Neuronal stem cell (in vitro differentiated cells): Measurements from ENCODE around the gene TC2N.

Source experiments
- DNase-seq: peaks from one replicate; pipeline ENCODE4 v3.0.0-alpha.2; 2013; ENCODE audit warnings: low spot score
- H2AFZ ChIP-seq: one replicate; pipeline ENCODE4 v1.6.1; 2013; ENCODE audit warnings: mild to moderate bottlenecking, low read length, inconsistent platforms
- H2AK5ac ChIP-seq: 2 replicates; pipeline ENCODE4 v1.6.1; 2013; ENCODE audit warnings: low read depth, mild to moderate bottlenecking, inconsistent platforms, low read length, moderate library complexity, mixed read lengths
- H2BK120ac ChIP-seq: 2 replicates; pipeline ENCODE4 v1.6.1; 2013; ENCODE audit warnings: low read depth, mild to moderate bottlenecking, inconsistent platforms, low read length, moderate library complexity, mixed read lengths
- H2BK12ac ChIP-seq: one replicate; pipeline ENCODE4 v1.6.1; 2013; ENCODE audit warnings: low read length, inconsistent platforms
- H2BK15ac ChIP-seq: 2 replicates; pipeline ENCODE4 v1.6.1; 2013; ENCODE audit warnings: mild to moderate bottlenecking, low read length, inconsistent platforms, mixed read lengths
- H2BK5ac ChIP-seq: one replicate; pipeline ENCODE4 v1.6.1; 2013; ENCODE audit warnings: inconsistent platforms, mild to moderate bottlenecking, low read length, moderate library complexity
- H3K14ac ChIP-seq: one replicate; pipeline ENCODE4 v1.6.1; 2013; ENCODE audit warnings: low read length, inconsistent platforms
- H3K18ac ChIP-seq: 2 replicates; pipeline ENCODE4 v1.6.1; 2013; ENCODE audit warnings: low read length, inconsistent platforms
- H3K23ac ChIP-seq: 2 replicates; pipeline ENCODE4 v1.6.1; 2013; ENCODE audit warnings: low read depth, mild to moderate bottlenecking, mixed read lengths, low read length, inconsistent platforms; ENCODE audit not compliant: poor library complexity
- H3K27ac ChIP-seq: replicated peaks from 3 replicates; pipeline ENCODE4 v1.5.1; 2013; ENCODE audit warnings: low read length, inconsistent platforms
- H3K27me3 ChIP-seq, 3 experiments: 2 replicates each; pipeline ENCODE4 v1.6.1; 2013; ENCODE audit warnings: low read length in 3 of 3, mild to moderate bottlenecking in 2 of 3, inconsistent platforms in 1 of 3, low read depth in 1 of 3, mixed read lengths in 1 of 3, moderate library complexity in 1 of 3; ENCODE audit not compliant: control insufficient read depth in 3 of 3, insufficient read depth in 3 of 3
- H3K36me3 ChIP-seq, 2 donors: replicated peaks in 1 of 2; 2 replicates each; pipeline ENCODE4 v1.6.1; 2013; ENCODE audit warnings: low read length in 2 of 2; ENCODE audit not compliant: control insufficient read depth in 2 of 2, insufficient read depth in 2 of 2
- H3K4ac ChIP-seq: 2 replicates; pipeline ENCODE4 v1.6.1; 2013; ENCODE audit warnings: inconsistent platforms, mild to moderate bottlenecking, low read length, moderate library complexity
- H3K4me1 ChIP-seq, 2 donors: 1 replicate in 1 of 2; 2 replicates in 1 of 2; pipeline ENCODE4 v1.6.1; 2013; ENCODE audit warnings: low read length in 2 of 2, low read depth in 1 of 2; ENCODE audit not compliant: control insufficient read depth in 2 of 2, insufficient read depth in 1 of 2
- H3K4me2 ChIP-seq: one replicate; pipeline ENCODE4 v1.6.1; 2013; ENCODE audit warnings: mild to moderate bottlenecking, low read length, inconsistent platforms; ENCODE audit not compliant: insufficient read depth, poor library complexity, severe bottlenecking
- H3K4me3 ChIP-seq, 2 donors: 2 replicates each; pipeline ENCODE4 v1.5.1; 2013; ENCODE audit warnings: low read length in 2 of 2, mild to moderate bottlenecking in 2 of 2, inconsistent platforms in 1 of 2, moderate library complexity in 1 of 2
- H3K79me1 ChIP-seq: one replicate; pipeline ENCODE4 v1.6.1; 2013; ENCODE audit warnings: low read depth, mild to moderate bottlenecking, inconsistent platforms, low read length, moderate library complexity
- H3K9ac ChIP-seq: one replicate; pipeline ENCODE4 v1.6.1; 2013; ENCODE audit warnings: mild to moderate bottlenecking, low read depth, low read length, inconsistent platforms; ENCODE audit not compliant: poor library complexity
- H3K9me3 ChIP-seq, 2 donors: replicated peaks in 1 of 2; 2 replicates each; pipeline versions ENCODE3 to v1.6.1; 2013; ENCODE audit warnings: low read length in 2 of 2, mild to moderate bottlenecking in 2 of 2, inconsistent platforms in 1 of 2, low read depth in 1 of 2, mixed read lengths in 1 of 2, moderate library complexity in 1 of 2; ENCODE audit not compliant: control insufficient read depth in 2 of 2, insufficient read depth in 1 of 2
- H4K8ac ChIP-seq: one replicate; pipeline ENCODE4 v1.6.1; 2013; ENCODE audit warnings: low read depth, mild to moderate bottlenecking, inconsistent platforms, low read length, moderate library complexity
- H4K91ac ChIP-seq: one replicate; pipeline ENCODE4 v1.6.1; 2013; ENCODE audit warnings: low read length, low read depth, mild to moderate bottlenecking, inconsistent platforms; ENCODE audit not compliant: poor library complexity
- WGBS, 2 donors: extraction: QIAGEN DNeasy Blood & Tissue Kit; methylation state at CpG; one replicate each; pipeline ENCODE4 v1.1.7; 2013; ENCODE audit warnings: missing lambda C conversion rate in 2 of 2, mixed read lengths in 1 of 2; ENCODE audit not compliant: insufficient read length in 2 of 2, insufficient replicate concordance in 1 of 2; ENCODE audit errors: extremely low coverage in 2 of 2; 5-methylcytosine and 5-hydroxymethylcytosine counted together

The TC2N gene

DNA sequence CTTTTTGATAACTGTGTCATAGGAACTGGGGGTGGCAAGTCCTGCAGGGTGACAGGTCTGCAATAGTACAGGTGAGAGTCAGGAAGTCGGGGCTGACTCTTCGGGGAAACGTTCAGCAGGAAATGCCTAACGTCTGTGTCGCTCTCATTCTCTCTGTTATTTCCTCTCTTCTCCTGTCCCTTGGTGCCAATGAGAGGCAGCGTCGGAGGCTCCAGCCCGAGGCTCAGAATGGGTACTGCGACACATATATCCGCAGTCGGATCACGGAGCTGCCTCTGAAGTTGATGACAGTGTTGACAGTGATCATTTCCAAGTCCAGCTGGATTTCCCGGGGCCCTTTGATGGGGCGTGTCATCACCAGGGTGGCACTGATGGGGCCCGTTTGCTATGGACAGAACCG is 2.7 kb upstream of the TC2N start:
- Histone ChIP-seq H2BK120ac (no peak overlapping the region), H3K14ac (no peak overlapping the region), H3K23ac (no peak overlapping the region), H3K79me1 (no peaks in the 10 kb centered on the region), H4K8ac (no peak overlapping the region), H3K4ac (no peak overlapping the region), H2BK5ac (no peak overlapping the region), H3K4me3 (no peak overlapping the region), H2AK5ac (no peak overlapping the region), H3K9me3 (no peaks in the 10 kb centered on the region), H3K18ac (no peak overlapping the region), H3K27me3 (peaks cover 0 to 9% (median 0%) of the 10 kb centered on the region in 3 experiments), H2BK12ac (no peak overlapping the region), H3K4me1 (no peaks in the 10 kb centered on the region), H3K9ac (no peak overlapping the region), H2AFZ (no peak overlapping the region), H2BK15ac (no peak overlapping the region), H4K91ac (no peak overlapping the region), H3K27ac (no peak overlapping the region), H3K4me2 (no peak overlapping the region), H3K36me3 (no peaks in the 10 kb centered on the region)
- DNase-seq: no peak
- no CpG with 5 or more reads among the region's 16 CpGs for WGBS, 2 donors

DNA sequence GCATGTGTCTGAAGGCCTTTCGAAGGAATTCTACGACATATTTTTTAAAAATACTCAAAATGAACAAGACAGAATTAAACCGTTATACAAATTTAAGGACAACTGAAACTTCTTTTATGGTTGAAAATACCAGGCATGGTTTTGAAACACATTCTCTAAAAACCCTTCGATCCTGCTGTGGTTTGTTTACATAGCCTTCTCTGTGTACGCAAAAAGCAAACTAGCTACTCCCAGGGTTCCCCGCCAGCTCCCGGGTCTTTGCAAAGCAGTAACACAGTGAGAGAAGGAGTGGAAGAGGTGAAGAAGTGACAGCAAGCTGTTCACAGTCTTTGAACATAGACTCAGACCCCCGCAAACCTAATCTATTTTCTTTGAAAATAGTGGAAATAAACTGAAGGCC is 2.2 kb upstream of the TC2N start:
- Histone ChIP-seq H3K4ac (no peak overlapping the region), H3K36me3 (no peaks in the 10 kb centered on the region), H3K9ac (no peak overlapping the region), H3K14ac (no peak overlapping the region), H3K4me2 (no peak overlapping the region), H3K79me1 (no peaks in the 10 kb centered on the region), H3K23ac (no peak overlapping the region), H3K18ac (no peak overlapping the region), H2BK120ac (no peak overlapping the region), H4K91ac (no peak overlapping the region), H2BK15ac (no peak overlapping the region), H2AFZ (no peak overlapping the region), H2BK5ac (no peak overlapping the region), H3K4me3 (no peak overlapping the region), H4K8ac (no peak overlapping the region), H2AK5ac (no peak overlapping the region), H3K9me3 (no peaks in the 10 kb centered on the region), H3K4me1 (no peaks in the 10 kb centered on the region), H2BK12ac (no peak overlapping the region), H3K27ac (no peak overlapping the region), H3K27me3 (peaks cover 0 to 10% (median 0%) of the 10 kb centered on the region in 3 experiments)
- WGBS, 2 donors: no CpG with 5 or more reads among the region's 8 CpGs
- no peak for DNase-seq

DNA sequence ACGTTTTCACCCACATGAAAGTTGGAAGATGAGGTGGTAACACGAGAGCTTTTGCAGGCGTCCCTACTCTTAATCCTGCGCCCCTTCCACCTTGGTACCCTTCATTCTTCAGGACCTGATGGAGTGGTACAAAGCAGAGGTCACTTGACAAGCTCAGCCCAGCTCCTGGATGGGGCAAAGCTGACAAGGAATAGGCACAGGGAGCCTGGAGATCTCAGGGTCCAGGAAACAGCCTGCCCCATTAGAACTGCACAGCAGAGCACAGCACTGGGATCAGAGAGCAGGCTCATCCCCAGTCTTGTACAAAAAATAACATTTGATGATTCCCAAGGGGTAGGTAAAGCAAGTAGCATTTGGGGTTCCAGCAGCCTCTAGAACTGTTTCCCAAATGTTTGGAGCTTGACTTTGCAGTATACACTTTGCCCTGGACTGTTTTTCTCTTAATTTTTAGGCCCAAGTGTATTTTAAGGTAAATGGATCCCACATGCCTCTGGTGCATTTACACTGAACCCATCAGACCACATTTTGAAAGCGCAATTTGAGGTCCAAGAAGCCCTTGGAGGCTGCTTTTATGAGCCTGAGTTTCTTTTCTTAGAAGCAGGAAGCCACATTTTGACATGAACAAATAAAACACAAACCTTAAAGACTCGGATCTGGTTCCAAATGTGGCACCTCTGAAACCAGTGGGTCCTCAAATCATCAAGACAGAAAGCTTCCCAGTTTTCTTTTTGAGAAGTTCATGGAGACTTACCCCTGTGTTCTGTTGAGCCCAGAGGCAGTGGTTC is 633 bp downstream of the TC2N start:
- no peak overlapping the region for H3K18ac ChIP-seq
- WGBS, 2 donors: no CpG with 5 or more reads among the region's 6 CpGs
- H3K14ac ChIP-seq: no peak overlapping the region
- no peak overlapping the region for H4K8ac ChIP-seq
- no peak overlapping the region for H3K23ac ChIP-seq
- DNase-seq: no peak
- no peak overlapping the region for H2BK15ac ChIP-seq
- H2BK12ac ChIP-seq: no peak overlapping the region
- no peaks in the 10 kb centered on the region for H3K9me3 ChIP-seq
- no peak overlapping the region for H3K4ac ChIP-seq
- no peaks in the 10 kb centered on the region for H3K36me3 ChIP-seq
- H3K27ac ChIP-seq: no peak overlapping the region
- no peak overlapping the region for H3K9ac ChIP-seq
- H2BK120ac ChIP-seq: no peak overlapping the region
- peaks cover 0 to 6% (median 0%) of the 10 kb centered on the region in 3 experiments for H3K27me3 ChIP-seq
- H3K4me3 ChIP-seq: no peak overlapping the region
- no peaks in the 10 kb centered on the region for H3K4me1 ChIP-seq
- H2BK5ac ChIP-seq: no peak overlapping the region
- no peak overlapping the region for H2AK5ac ChIP-seq
- no peak overlapping the region for H2AFZ ChIP-seq
- H3K79me1 ChIP-seq: no peaks in the 10 kb centered on the region
- no peak overlapping the region for H4K91ac ChIP-seq
- no peak overlapping the region for H3K4me2 ChIP-seq

DNA sequence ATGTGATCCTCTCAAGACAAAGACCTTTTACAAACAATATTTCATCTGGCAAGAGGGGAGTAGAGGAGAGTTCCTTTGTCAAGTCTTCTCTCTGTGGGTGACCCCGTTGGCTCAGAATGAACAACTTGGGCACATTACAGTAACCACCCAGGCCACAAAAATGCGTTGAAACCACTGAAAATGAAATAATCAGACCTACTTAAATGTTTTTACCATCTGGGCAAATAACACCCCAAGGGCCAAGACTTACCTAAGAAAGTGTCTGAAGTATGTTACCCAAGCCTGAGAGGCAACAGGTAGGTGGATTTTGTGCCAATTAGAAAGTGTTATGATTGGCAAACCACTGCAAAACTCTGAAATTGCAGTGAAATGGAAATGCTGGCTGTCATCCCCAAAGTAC is 1.3 kb downstream of the TC2N start:
- no CpG with 5 or more reads among the region's 2 CpGs for WGBS, 2 donors
- Histone ChIP-seq H3K4me1 (no peaks in the 10 kb centered on the region), H3K9ac (no peak overlapping the region)

More for the DNA sequence above, 1.3 kb downstream of the TC2N start:
- no peaks in the 10 kb centered on the region for H3K9me3 ChIP-seq
- no peaks in the 10 kb centered on the region for H3K79me1 ChIP-seq
- DNase-seq: no peak
- no peak overlapping the region for H2BK15ac ChIP-seq
- no peak overlapping the region for H3K4me3 ChIP-seq
- no peak overlapping the region for H2BK5ac ChIP-seq
- no peak overlapping the region for H2BK120ac ChIP-seq
- no peak overlapping the region for H2AFZ ChIP-seq
- no peaks in the 10 kb centered on the region for H3K36me3 ChIP-seq
- H2AK5ac ChIP-seq: no peak overlapping the region
- no peak overlapping the region for H3K4ac ChIP-seq
- no peak overlapping the region for H3K14ac ChIP-seq
- no peak overlapping the region for H3K27ac ChIP-seq
- H4K8ac ChIP-seq: no peak overlapping the region
- no peak overlapping the region for H2BK12ac ChIP-seq
- H4K91ac ChIP-seq: no peak overlapping the region
- no peak overlapping the region for H3K18ac ChIP-seq
- no peak overlapping the region for H3K23ac ChIP-seq
- no peak overlapping the region for H3K4me2 ChIP-seq
- peaks cover 0 to 6% (median 0%) of the 10 kb centered on the region in 3 experiments for H3K27me3 ChIP-seq
